Keratinocyte (primary cell): ENCODE data around the gene FBXO8. TPM values are rescaled to one million over a fixed set of nuclear protein-coding genes. Genes with fewer than 3 reads are reported as not detected.

Experiments used
- DNase-seq: peaks from one replicate; pipeline ENCODE4 v3.0.0-alpha.2; 2011; ENCODE audit warnings: low read depth, missing footprints, low spot score
- FAIRE-seq: peaks from 2 replicates; lab custom pipeline; 2011; peaks lifted over from hg19 to GRCh38; lab: Jason Lieb, UNC
- H2AFZ ChIP-seq: 2 replicates; pipeline ENCODE4 v1.6.0; 2012; ENCODE audit warnings: low read length, control low read depth, inconsistent platforms; ENCODE audit not compliant: control insufficient read depth
- H3K27ac ChIP-seq: 2 replicates; pipeline ENCODE4 v1.5.1; 2011; ENCODE audit warnings: low read length; ENCODE audit not compliant: control insufficient read depth, insufficient read depth
- H3K27me3 ChIP-seq: 3 replicates; pipeline ENCODE4 v1.6.0; 2011; ENCODE audit warnings: low read length; ENCODE audit not compliant: control insufficient read depth, insufficient read depth; ENCODE audit errors: extremely low read depth
- H3K36me3 ChIP-seq, 2 experiments: 2 replicates in 1 of 2; 3 replicates in 1 of 2; pipeline ENCODE4 v1.5.1; 2011; ENCODE audit warnings: low read length in 2 of 2, mild to moderate bottlenecking in 1 of 2; ENCODE audit not compliant: control insufficient read depth in 2 of 2, insufficient read depth in 2 of 2; ENCODE audit errors: extremely low read depth in 1 of 2
- H3K4me1 ChIP-seq: 3 replicates; pipeline ENCODE4 v1.5.1; 2011; ENCODE audit warnings: low read length; ENCODE audit not compliant: control insufficient read depth, insufficient read depth; ENCODE audit errors: extremely low read depth
- H3K4me2 ChIP-seq: 3 replicates; pipeline ENCODE4 v1.6.0; 2011; ENCODE audit warnings: low read depth, low read length; ENCODE audit not compliant: control insufficient read depth, insufficient read depth; ENCODE audit errors: extremely low read depth
- H3K4me3 ChIP-seq, 3 experiments: fragments of 200-600 bp in 1 of 3; sonication (generic) in 1 of 3; 2 replicates in 2 of 3; 3 replicates in 1 of 3; pipeline ENCODE4 v1.5.1; 2011 to 2016; ENCODE audit warnings: low read length in 3 of 3, mild to moderate bottlenecking in 3 of 3, control low read depth in 2 of 3, inconsistent platforms in 1 of 3, low read depth in 1 of 3, mixed read lengths in 1 of 3, mixed run types in 1 of 3, moderate library complexity in 1 of 3; ENCODE audit not compliant: control insufficient read depth in 2 of 3, insufficient read depth in 2 of 3; ENCODE audit errors: extremely low read depth in 1 of 3
- H3K79me2 ChIP-seq: 2 replicates; pipeline ENCODE4 v1.6.0; 2012; ENCODE audit warnings: low read length; ENCODE audit not compliant: control insufficient read depth, insufficient read depth
- H3K9ac ChIP-seq: 3 replicates; pipeline ENCODE4 v1.6.0; 2011; ENCODE audit warnings: low read length; ENCODE audit not compliant: control insufficient read depth, insufficient read depth; ENCODE audit errors: extremely low read depth
- H3K9me1 ChIP-seq: 3 replicates; pipeline ENCODE4 v1.6.0; 2011; ENCODE audit warnings: low read length; ENCODE audit not compliant: control insufficient read depth, insufficient read depth; ENCODE audit errors: extremely low read depth
- H3K9me3 ChIP-seq: 2 replicates; pipeline ENCODE4 v1.5.1; 2012; ENCODE audit warnings: low read depth, low read length; ENCODE audit not compliant: control insufficient read depth
- H4K20me1 ChIP-seq: 3 replicates; pipeline ENCODE4 v1.6.0; 2011; ENCODE audit warnings: low read length; ENCODE audit not compliant: control insufficient read depth, insufficient read depth; ENCODE audit errors: extremely low read depth
- EZH2 ChIP-seq: IDR thresholded peaks from one replicate; pipeline ENCODE4 v1.6.1; 2012; ENCODE audit warnings: inconsistent platforms, mild to moderate bottlenecking, low read length, moderate library complexity
- dilution Hi-C: fragments of 300-500 bp; cut with MboI; formaldehyde crosslinking; loops from one replicate; pipeline ENCODE4 v1.7.0; 2020; ENCODE audit warnings: low sequenced_read_pairs; ENCODE audit not compliant: extremely low pct_ligation_motif_present
- polyA plus RNA-seq, 5 experiments: library from polyadenylated mRNA; depleted of rRNA in 3 of 5; stranded (reverse) in 3 of 5; stranded (forward) in 1 of 5; unstranded in 1 of 5; fragments of >200 nt; gene quantifications; 1 replicate in 1 of 5; 2 replicates in 3 of 5; 3 replicates in 1 of 5; pipeline versions ENCODE4 v1.2.1 to v1.2.3, GENCODE V29; 2011 to 2012; ENCODE audit warnings: missing spikeins in 2 of 5, low read depth in 1 of 5, low replicate concordance in 1 of 5
- TF ChIP-seq, protein P1 (sequence below), 3 experiments: IDR thresholded peaks in 1 of 3; conservative IDR thresholded peaks in 1 of 3; optimal IDR thresholded peaks in 1 of 3; 2 replicates in 2 of 3; 3 replicates in 1 of 3; pipeline versions ENCODE3 to v1.5.1; 2011; ENCODE audit warnings: low read length in 3 of 3, mild to moderate bottlenecking in 3 of 3, moderate library complexity in 2 of 3, control low read depth in 1 of 3, inconsistent platforms in 1 of 3; ENCODE audit not compliant: insufficient read depth in 2 of 3; ENCODE audit errors: extremely low read depth in 1 of 3

FBXO8 gene
- polyA plus RNA-seq, 1 donor (not counting 4 experiments of a cell fraction or from before 2014, with no cell fraction given), result 21.0 TPM

DNA sequence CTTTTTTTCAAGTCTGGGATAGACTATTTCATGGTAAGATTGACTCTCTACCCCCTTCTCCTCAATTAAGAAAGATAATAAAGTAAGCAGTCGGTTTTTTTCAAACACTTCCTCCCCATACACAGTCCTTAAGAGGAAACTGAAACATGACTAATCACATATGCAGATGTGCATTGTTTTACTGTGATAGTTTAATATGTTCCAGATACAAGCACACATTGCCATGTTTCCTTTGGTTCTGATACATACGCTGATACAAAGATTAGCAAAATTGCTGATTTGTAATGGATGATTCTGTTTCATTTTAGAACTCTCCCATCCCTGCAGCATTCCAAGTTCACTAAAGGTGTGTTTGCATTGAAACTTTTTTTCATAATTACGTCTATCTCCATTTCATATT, 76.1 kb downstream of the FBXO8 start:
- H3K4me3 ChIP-seq, result no peak overlapping the region
- no peaks in the 10 kb centered on the region for H3K4me1 ChIP-seq
- no peaks in the 10 kb centered on the region for H3K79me2 ChIP-seq
- H3K36me3 ChIP-seq, result no peaks in the 10 kb centered on the region
- TF ChIP-seq EZH2, result no peak
- TF ChIP-seq, protein P1, sequence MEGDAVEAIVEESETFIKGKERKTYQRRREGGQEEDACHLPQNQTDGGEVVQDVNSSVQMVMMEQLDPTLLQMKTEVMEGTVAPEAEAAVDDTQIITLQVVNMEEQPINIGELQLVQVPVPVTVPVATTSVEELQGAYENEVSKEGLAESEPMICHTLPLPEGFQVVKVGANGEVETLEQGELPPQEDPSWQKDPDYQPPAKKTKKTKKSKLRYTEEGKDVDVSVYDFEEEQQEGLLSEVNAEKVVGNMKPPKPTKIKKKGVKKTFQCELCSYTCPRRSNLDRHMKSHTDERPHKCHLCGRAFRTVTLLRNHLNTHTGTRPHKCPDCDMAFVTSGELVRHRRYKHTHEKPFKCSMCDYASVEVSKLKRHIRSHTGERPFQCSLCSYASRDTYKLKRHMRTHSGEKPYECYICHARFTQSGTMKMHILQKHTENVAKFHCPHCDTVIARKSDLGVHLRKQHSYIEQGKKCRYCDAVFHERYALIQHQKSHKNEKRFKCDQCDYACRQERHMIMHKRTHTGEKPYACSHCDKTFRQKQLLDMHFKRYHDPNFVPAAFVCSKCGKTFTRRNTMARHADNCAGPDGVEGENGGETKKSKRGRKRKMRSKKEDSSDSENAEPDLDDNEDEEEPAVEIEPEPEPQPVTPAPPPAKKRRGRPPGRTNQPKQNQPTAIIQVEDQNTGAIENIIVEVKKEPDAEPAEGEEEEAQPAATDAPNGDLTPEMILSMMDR (optimal IDR thresholded peaks at IDR 0.05 in 1 of 3, IDR thresholded peaks at IDR 0.05 in 1 of 3, conservative IDR thresholded peaks at IDR 0.05 in 1 of 3; ENCODE audit: extremely low read depth in 1 of 3, insufficient read depth in 2 of 3, low read length in 3 of 3), result no peak
- H3K27me3 ChIP-seq, result peaks cover 16% of the 10 kb centered on the region
- H3K9me1 ChIP-seq, result no peaks in the 10 kb centered on the region
- no peak overlapping the region for H3K9ac ChIP-seq
- DNase-seq (no peak), FAIRE-seq (no peak)
- no peak overlapping the region for H3K4me2 ChIP-seq
- no peak overlapping the region for H2AFZ ChIP-seq
- H3K27ac ChIP-seq, result no peak overlapping the region
- no peaks in the 10 kb centered on the region for H4K20me1 ChIP-seq
- H3K9me3 ChIP-seq, result no peaks in the 10 kb centered on the region
- dilution Hi-C loops, result no loop called here

DNA sequence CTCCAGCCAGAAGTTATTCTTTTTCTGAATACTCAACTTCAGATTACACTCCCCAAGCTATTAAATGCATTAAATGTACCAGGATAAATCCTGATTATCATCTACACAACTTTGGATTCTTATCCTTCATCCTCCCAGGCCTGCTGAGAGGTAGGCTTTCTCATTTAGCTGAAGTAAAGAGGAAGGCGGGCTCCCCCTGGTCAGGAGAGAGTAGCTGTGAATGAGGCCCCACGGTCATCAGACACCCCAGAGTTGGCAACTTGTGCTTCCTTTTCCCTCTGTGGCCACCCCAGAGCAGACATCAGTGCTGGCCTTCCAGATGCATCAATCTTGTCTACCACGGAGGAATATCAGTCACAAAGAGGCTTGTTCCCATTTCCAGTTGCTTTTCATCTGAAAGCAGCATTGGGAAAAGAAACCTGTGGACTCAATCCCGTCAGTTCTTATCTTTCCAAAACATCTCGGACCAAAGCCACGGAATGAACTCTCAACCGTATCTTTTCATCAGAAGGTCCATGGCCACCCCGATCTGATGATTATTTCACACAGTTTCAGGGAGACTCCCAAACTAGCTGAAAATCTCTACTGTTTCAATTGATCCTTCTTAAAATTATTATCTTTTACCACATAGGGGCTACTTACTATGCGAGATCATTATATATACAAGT, 79.2 kb downstream of the FBXO8 start:
- H3K27ac ChIP-seq, result no peak overlapping the region
- FAIRE-seq (no peak), DNase-seq (no peak)
- no peaks in the 10 kb centered on the region for H3K79me2 ChIP-seq
- H3K4me1 ChIP-seq, result no peaks in the 10 kb centered on the region
- no peak overlapping the region for H3K4me2 ChIP-seq
- no peak for TF ChIP-seq EZH2
- TF ChIP-seq, protein P1 (optimal IDR thresholded peaks at IDR 0.05 in 1 of 3, IDR thresholded peaks at IDR 0.05 in 1 of 3, conservative IDR thresholded peaks at IDR 0.05 in 1 of 3; ENCODE audit: extremely low read depth in 1 of 3, insufficient read depth in 2 of 3, low read length in 3 of 3), result no peak
- no peak overlapping the region for H2AFZ ChIP-seq
- no peaks in the 10 kb centered on the region for H4K20me1 ChIP-seq
- no peaks in the 10 kb centered on the region for H3K9me1 ChIP-seq
- H3K9ac ChIP-seq, result no peak overlapping the region
- H3K9me3 ChIP-seq, result no peaks in the 10 kb centered on the region
- dilution Hi-C loops, result no loop called here
- H3K4me3 ChIP-seq, result no peak overlapping the region
- H3K36me3 ChIP-seq, result no peaks in the 10 kb centered on the region
- H3K27me3 ChIP-seq, result peaks cover 3% of the 10 kb centered on the region
